ENCODE results near the gene GOLGA6B. TPM values are rescaled to one million over a fixed set of nuclear protein-coding genes. Genes with fewer than 3 reads are reported as not detected.
"Not testable (repeated sequence)": the region's sequence is repeated elsewhere in the genome, so short reads cannot be mapped to it uniquely, and the experiment has no call there.

GOLGA6B gene
- total and polyA plus RNA-seq, 2 experiments from 2014 or later = not detected

DNA sequence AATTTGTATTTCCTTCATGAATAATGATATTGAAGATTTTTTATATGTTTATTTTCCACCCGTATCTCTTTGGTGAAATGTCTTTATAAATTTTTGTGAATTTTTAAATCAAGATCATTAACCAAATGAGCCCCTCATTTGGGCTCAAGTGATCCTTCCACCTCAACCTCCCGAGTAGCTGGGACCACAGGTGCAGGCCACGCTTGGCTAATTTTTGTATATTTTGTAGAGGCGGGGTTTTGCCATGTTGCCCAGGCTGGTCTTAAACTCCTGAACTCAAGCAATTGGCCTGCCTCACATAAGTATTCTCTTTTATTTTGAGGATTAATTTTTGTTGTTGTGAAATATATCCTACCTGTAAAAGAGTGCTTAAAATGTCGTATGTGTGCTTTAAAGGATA lies 36.4 kb downstream of the GOLGA6B start:
- H3K4me3 ChIP-seq = no peak overlapping the region
- no peaks in the 10 kb centered on the region for H3K36me3 ChIP-seq (replicated peaks; ENCODE audit: insufficient read depth, low read depth)
- no peaks in the 10 kb centered on the region for H3K9me2 ChIP-seq (replicated peaks; ENCODE audit: insufficient read depth)
- H3K27ac ChIP-seq = no peak overlapping the region
- no peak for DNase-seq (ENCODE audit: low spot score)
- H3K9me3 ChIP-seq (ENCODE audit: low read depth) = no peaks in the 10 kb centered on the region
- H3K4me1 ChIP-seq (ENCODE audit: insufficient read depth) = peaks cover 4% of the 10 kb centered on the region
- peaks cover 48% of the 10 kb centered on the region for H3K79me2 ChIP-seq
- no peak overlapping the region for H2AFZ ChIP-seq
- H3K4me2 ChIP-seq = no peak overlapping the region
- no peaks in the 10 kb centered on the region for H4K20me1 ChIP-seq (ENCODE audit: insufficient read depth, poor library complexity, severe bottlenecking)
- no peaks in the 10 kb centered on the region for H3K27me3 ChIP-seq
- TF ChIP-seq, protein P1, sequence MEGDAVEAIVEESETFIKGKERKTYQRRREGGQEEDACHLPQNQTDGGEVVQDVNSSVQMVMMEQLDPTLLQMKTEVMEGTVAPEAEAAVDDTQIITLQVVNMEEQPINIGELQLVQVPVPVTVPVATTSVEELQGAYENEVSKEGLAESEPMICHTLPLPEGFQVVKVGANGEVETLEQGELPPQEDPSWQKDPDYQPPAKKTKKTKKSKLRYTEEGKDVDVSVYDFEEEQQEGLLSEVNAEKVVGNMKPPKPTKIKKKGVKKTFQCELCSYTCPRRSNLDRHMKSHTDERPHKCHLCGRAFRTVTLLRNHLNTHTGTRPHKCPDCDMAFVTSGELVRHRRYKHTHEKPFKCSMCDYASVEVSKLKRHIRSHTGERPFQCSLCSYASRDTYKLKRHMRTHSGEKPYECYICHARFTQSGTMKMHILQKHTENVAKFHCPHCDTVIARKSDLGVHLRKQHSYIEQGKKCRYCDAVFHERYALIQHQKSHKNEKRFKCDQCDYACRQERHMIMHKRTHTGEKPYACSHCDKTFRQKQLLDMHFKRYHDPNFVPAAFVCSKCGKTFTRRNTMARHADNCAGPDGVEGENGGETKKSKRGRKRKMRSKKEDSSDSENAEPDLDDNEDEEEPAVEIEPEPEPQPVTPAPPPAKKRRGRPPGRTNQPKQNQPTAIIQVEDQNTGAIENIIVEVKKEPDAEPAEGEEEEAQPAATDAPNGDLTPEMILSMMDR (IDR thresholded peaks at IDR 0.05; ENCODE audit: poor library complexity) = no peak
- TF ChIP-seq EZH2 (IDR thresholded peaks at IDR 0.05; ENCODE audit: borderline replicate concordance) (no peak), EZH2phosphoT487 (IDR thresholded peaks at IDR 0.05; ENCODE audit: low read depth, severe bottlenecking, unreplicated experiment) (no peak)
- 97% methylated on average over 5 of the region's 5 CpGs for whole genome bisulfite sequencing (ENCODE audit: low lambda C conversion rate, missing lambda C conversion rate)

DNA sequence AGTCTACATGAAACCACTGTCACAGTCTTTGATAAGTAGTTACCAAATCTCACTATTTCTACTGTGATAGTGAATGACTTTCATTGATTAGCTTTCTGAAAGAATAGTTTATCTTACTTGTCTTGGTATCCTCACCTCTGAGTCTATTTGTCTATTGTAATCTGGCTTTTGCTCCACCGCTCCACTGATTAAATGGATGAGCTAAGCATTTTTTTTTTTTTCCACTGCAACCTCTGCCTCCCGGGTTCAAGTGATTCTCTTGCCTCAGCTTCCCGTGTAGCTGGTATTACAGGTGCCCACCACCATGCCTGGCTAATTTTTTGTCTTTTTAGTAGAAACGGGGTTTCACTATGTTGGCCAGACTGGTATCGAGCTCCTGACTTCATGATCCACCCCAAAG lies 44.4 kb downstream of the GOLGA6B start:
- H3K27me3 ChIP-seq = no peaks in the 10 kb centered on the region
- H3K4me2 ChIP-seq = no peak overlapping the region
- H3K79me2 ChIP-seq = peaks cover 11% of the 10 kb centered on the region
- WGBS (ENCODE audit: low lambda C conversion rate, missing lambda C conversion rate) = 90% methylated on average over 5 of the region's 5 CpGs
- H3K9me3 ChIP-seq (ENCODE audit: low read depth) = no peaks in the 10 kb centered on the region
- no peak overlapping the region for H2AFZ ChIP-seq
- TF ChIP-seq EZH2phosphoT487 (IDR thresholded peaks at IDR 0.05; ENCODE audit: low read depth, severe bottlenecking, unreplicated experiment) (no peak), EZH2 (IDR thresholded peaks at IDR 0.05; ENCODE audit: borderline replicate concordance) (no peak)
- TF ChIP-seq, protein P1 (IDR thresholded peaks at IDR 0.05; ENCODE audit: poor library complexity) = no peak
- H3K4me3 ChIP-seq = no peak overlapping the region
- no peaks in the 10 kb centered on the region for H4K20me1 ChIP-seq (ENCODE audit: insufficient read depth, poor library complexity, severe bottlenecking)
- no peaks in the 10 kb centered on the region for H3K36me3 ChIP-seq (replicated peaks; ENCODE audit: insufficient read depth, low read depth)
- H3K4me1 ChIP-seq (ENCODE audit: insufficient read depth) = no peaks in the 10 kb centered on the region
- H3K27ac ChIP-seq = no peak overlapping the region
- no peak for DNase-seq (ENCODE audit: low spot score)
- H3K9me2 ChIP-seq (replicated peaks; ENCODE audit: insufficient read depth) = no peaks in the 10 kb centered on the region

DNA sequence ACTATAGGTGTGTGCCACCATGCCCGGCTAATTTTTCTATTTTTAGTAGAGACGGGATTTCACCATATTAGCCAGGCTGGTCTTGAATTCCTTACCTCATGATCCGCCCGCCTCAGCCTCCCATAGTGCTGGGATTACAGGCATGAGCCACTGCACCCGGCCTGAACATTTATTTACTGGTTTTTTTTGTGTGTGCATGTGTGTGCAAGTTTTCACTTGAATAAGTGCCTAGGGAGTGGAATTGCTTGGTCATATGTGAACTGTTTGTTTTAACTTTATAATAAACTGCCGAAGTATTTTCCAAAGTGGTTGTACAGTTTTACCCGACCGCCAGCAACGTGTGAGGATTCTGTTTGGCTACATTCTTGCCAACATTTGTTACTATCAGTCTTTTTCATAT lies 45.6 kb downstream of the GOLGA6B start:
- Histone ChIP-seq H3K27me3 (no peaks in the 10 kb centered on the region), H3K4me2 (no peak overlapping the region), H2AFZ (no peak overlapping the region), H3K4me3 (no peak overlapping the region), H4K20me1 (ENCODE audit: insufficient read depth, poor library complexity, severe bottlenecking) (no peaks in the 10 kb centered on the region), H3K79me2 (peaks cover 11% of the 10 kb centered on the region), H3K9me3 (ENCODE audit: low read depth) (no peaks in the 10 kb centered on the region), H3K4me1 (ENCODE audit: insufficient read depth) (no peaks in the 10 kb centered on the region), H3K36me3 (replicated peaks; ENCODE audit: insufficient read depth, low read depth) (no peaks in the 10 kb centered on the region), H3K27ac (no peak overlapping the region), H3K9me2 (replicated peaks; ENCODE audit: insufficient read depth) (no peaks in the 10 kb centered on the region)
- no peak for DNase-seq (ENCODE audit: low spot score)
- TF ChIP-seq EZH2phosphoT487 (IDR thresholded peaks at IDR 0.05; ENCODE audit: low read depth, severe bottlenecking, unreplicated experiment) (no peak), EZH2 (IDR thresholded peaks at IDR 0.05; ENCODE audit: borderline replicate concordance) (no peak)
- TF ChIP-seq, protein P1 (IDR thresholded peaks at IDR 0.05; ENCODE audit: poor library complexity) = no peak
- 92% methylated on average over 9 of the region's 9 CpGs for WGBS (ENCODE audit: low lambda C conversion rate, missing lambda C conversion rate)

DNA sequence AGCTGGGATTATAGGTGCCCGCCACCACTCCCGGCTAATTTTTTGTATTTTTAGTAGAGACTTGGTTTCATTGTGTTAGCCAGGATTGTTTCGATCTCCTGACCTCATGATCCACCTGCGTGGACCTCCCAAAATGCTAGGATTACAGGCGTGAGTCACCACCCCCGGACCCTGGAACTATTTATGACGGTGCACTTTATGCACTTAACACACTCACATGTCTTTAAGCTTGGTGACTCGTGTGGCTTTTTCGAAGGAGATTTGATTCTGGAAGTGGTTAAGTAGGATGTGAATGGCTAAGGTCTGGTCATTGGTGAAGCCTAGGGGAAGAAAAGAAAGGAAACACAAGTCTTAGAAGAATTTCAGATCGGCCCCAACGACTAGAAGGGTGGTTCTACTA lies 51.8 kb downstream of the GOLGA6B start:
- DNase-seq (ENCODE audit: low spot score) = no peak
- H2AFZ ChIP-seq = no peak overlapping the region
- no peak overlapping the region for H3K4me2 ChIP-seq
- TF ChIP-seq EZH2 (IDR thresholded peaks at IDR 0.05; ENCODE audit: borderline replicate concordance) = no peak
- no peak for TF ChIP-seq EZH2phosphoT487 (IDR thresholded peaks at IDR 0.05; ENCODE audit: low read depth, severe bottlenecking, unreplicated experiment)
- TF ChIP-seq, protein P1 (IDR thresholded peaks at IDR 0.05; ENCODE audit: poor library complexity) = no peak
- no peak overlapping the region for H3K4me3 ChIP-seq
- no peaks in the 10 kb centered on the region for H3K36me3 ChIP-seq (replicated peaks; ENCODE audit: insufficient read depth, low read depth)
- no peaks in the 10 kb centered on the region for H3K27me3 ChIP-seq
- WGBS (ENCODE audit: low lambda C conversion rate, missing lambda C conversion rate) = 84% methylated on average over 11 of the region's 11 CpGs
- H3K79me2 ChIP-seq = no peaks in the 10 kb centered on the region
- H3K9me3 ChIP-seq (ENCODE audit: low read depth) = no peaks in the 10 kb centered on the region
- H3K4me1 ChIP-seq (ENCODE audit: insufficient read depth) = peaks cover 6% of the 10 kb centered on the region
- H3K9me2 ChIP-seq (replicated peaks; ENCODE audit: insufficient read depth) = no peaks in the 10 kb centered on the region
- no peak overlapping the region for H3K27ac ChIP-seq
- H4K20me1 ChIP-seq (ENCODE audit: insufficient read depth, poor library complexity, severe bottlenecking) = no peaks in the 10 kb centered on the region

DNA sequence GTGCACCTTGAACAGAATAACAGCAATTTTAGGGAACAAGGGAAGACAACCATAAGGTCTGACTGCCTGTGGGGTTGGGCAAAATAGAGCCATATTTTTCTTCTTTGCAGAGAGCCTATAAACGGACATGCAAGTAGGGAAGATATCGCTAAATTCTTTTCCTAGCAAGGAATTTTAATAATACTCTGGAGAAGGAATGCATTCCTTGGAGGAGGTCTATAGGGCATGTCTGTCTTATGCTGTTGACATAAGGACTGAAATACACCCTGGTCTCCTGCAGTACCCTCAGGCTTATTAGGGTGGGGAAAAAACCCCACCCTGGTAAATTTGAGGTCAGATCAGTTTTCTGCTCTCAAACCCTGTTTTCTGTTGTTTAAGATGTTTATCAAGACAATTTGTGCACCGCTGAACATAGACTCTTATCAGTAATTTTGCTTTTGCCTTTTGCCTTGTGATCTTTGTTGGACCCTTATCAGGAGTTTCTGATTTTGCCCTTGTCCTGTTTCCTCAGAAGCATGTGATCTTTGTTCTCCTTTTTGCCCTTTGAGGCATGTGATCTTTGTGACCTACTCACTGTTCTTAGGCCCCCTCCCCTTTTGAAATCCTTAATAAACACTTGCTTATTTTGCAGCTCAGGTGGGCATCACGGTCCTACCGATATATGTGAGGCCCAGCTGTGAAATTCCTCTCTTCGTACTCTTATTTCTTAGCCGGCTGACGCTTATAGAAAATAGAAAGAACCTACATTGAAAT lies 54.2 kb downstream of the GOLGA6B start:
- 78% methylated on average over 8 of the region's 8 CpGs for WGBS (ENCODE audit: low lambda C conversion rate, missing lambda C conversion rate)
- H2AFZ ChIP-seq; H3K27me3 ChIP-seq; DNase-seq (ENCODE audit: low spot score); H3K9me3 ChIP-seq (ENCODE audit: low read depth); H3K4me1 ChIP-seq (ENCODE audit: insufficient read depth); H4K20me1 ChIP-seq (ENCODE audit: insufficient read depth, poor library complexity, severe bottlenecking); H3K4me3 ChIP-seq; H3K9me2 ChIP-seq (replicated peaks; ENCODE audit: insufficient read depth); H3K36me3 ChIP-seq (replicated peaks; ENCODE audit: insufficient read depth, low read depth); H3K79me2 ChIP-seq; H3K4me2 ChIP-seq: not testable (repeated sequence)
- peak overlapping the region; percentile 20 for H3K27ac ChIP-seq

Measured in hepatocyte (in vitro differentiated cells).